Fibroblast of peridontal ligament (primary cell): ENCODE measurements around the gene ENDOV.

ENCODE experiments used
- DNase-seq: peaks from one replicate; pipeline ENCODE4 v3.0.0-alpha.2; 2010; ENCODE audit errors: extremely low read depth

The ENDOV gene

DNA sequence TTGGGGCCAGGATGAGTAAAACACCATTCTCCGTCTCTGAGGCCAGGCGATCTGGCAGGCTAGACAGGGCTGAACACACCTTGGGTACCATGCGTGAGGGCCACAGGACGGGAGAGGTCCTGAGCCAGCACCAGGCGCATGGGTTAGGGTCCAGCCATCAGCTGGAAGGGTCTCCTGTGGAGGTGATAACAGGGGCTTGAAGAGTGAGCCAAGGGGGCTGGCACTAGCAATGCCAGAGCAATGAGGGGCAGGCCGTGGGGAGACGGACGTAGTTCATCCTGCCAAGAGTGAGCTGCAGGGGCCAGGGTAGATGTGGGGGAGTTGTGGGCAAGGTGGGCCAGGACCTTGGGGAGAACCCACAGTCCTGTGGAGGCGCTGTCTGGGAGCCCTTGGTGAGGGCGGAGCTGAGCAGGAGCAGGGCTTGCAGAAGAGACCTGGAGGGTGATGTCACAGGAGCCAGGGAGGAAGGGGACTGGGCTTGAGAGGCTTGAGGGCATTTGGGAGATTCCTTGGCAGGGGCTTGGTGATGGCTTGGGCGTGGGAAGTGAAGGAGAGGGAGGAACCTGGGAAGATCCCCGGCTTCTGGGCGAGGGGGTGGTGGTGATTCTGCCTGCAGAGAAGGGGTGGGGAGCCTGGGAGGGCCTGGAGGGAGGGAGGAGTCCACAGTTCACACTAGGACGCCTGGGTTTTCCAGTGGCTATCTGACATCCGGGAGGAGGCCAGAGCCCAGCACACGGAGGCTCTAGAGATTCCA is 67.8 kb downstream of the ENDOV start:
- no peak for DNase-seq

DNA sequence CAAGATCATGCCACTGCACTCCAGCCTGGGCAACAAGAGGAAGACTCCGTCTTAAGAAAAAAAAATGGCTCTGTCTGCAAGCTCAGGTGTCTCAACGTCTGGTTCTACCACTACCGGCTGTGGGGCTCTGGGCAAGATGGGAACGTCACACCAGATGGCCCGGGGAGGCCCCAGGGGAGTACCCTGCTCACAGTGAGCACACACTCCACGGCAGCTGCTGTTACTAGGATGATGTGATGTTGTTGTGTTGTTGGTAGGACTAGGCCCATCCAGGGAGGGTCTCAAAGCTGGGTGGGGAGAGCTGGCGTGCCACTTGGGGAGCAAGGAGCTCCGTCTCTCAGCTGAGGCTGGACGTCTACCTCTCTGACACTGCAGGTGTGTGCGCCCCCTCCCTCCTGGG is 70.9 kb downstream of the ENDOV start:
- no peak for DNase-seq

DNA sequence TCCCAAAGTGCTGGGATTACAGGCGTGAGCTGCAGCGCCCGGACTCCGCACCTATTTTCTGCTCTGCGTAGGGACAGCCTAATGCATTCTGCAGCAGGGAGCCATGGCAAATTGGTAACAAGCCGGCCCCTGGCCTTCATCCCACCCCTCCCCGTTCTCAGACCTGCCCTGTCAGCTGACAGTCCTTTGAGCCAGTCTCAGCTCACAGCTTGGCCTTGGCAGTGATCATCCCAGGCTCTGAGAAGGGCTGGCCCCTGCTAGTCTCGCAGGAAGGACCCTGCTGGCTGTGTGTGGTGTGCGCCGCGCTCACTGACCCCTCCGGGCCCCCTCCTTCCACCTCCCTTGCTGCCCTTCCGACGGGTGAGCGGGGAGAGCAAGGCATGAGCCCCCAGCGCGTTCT is 71.7 kb downstream of the ENDOV start:
- DNase-seq: no peak

DNA sequence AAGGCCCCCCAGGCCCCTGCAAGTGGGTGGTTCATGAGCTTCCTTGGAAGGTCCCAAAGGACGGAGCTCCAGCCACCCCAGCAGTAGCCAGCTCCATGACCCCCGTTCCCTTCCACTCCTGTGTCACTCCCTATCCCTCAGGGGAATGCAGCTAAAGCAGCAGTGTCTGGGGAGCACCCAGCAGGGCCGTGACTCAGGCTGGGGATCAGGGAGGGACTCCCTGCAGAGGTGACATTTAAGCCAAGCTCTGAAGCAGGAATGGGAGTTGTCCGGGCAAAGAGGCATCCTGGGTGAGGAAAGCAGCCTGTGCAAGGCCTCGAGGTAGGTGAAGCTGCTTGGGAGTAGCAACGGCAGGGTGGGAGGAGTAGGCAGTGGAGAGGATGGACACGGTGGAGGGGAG is 72.5 kb downstream of the ENDOV start:
- DNase-seq: no peak
